ENCODE data around the gene ALDH6A1.

ALDH6A1 gene

DNA sequence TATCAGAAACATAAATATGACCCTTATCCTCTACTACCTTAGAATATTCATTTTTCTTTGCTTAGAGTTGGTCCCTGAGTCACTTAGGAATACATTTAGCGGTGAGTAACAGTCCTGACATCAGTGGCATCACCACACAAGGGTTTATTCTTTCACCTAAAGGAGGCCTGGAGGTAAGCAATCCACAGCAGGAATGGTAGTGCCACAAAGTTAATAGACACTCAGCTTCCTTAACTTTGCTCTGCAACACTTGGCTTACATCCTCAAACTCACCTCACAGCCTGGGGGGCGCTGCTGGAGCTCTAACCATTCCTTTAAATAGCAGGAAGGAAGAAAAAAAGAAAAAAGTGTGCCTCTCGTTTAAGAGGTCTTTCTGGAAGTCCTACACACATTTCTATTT is 36.0 kb downstream of the ALDH6A1 start:
- no peak for DNase-seq

- no peak for DNase-seq
Measured at GRCh38 chr14:74045522-74045921, 38.7 kb downstream of the ALDH6A1 start.

DNA sequence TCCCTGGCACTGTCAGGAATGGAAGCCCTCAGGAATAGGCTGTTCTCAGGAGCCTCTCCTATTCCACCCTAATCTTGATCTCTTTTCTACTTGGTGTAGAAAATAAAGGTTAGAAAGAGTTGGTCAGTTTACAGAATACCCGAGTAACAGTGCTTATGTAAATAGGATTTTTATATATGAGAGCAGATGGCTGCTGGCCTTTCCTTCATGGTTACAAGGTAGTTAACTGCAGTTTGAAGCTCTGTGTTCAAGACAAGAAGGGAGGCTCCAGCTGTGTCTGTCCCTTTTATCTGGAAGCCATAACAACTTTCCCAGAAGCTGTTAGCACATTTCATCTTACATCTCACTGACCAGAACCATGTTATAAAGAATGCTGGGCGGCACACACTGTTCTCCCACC is 42.0 kb downstream of the ALDH6A1 start:
- DNase-seq: no peak

GRCh38 chr14:74038020-74038859 is 46.0 kb downstream of the ALDH6A1 start:
- peak; percentile 44 for DNase-seq

DNA sequence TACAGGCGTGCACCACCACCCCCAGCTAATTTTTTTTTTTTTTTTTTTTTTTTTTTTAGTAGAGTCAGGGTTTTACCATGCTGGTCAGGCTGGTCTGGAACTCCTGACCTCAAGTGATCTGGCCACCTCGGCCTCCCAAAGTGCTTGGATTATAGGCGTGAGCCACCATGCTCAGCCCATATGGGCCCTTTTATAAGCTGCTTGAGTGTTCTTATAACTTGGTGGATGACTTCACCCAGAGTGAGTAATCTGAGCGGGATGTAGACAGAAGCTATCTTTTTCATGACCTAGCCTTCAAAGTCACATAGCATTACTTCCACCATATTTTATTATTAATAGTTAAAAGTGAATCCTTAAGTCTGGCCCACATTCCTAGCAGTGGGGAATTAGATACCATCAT is 48.7 kb downstream of the ALDH6A1 start:
- DNase-seq: no peak

- DNase-seq: no peak
Measured at GRCh38 chr14:74034572-74034971, 49.7 kb downstream of the ALDH6A1 start.

DNA sequence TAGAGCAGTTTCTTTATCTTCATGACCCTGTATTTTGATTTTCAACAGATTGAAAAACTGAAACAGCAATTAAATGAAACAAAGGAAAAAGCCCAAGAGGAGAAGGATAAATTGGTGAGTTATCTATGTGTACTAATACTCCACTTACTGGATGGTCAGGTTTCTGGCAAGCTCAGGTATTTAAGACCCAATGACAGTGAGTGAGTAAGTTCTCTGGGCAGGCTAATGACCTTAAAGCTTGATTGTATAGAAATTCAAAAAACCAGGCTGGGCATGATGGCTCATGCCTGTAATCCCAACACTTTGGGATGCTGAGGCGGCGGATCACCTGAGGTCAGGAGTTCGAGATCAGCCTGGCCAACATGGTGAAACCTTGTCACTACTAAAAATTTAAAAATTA is 55.1 kb downstream of the ALDH6A1 start:
- no peak for DNase-seq

DNA sequence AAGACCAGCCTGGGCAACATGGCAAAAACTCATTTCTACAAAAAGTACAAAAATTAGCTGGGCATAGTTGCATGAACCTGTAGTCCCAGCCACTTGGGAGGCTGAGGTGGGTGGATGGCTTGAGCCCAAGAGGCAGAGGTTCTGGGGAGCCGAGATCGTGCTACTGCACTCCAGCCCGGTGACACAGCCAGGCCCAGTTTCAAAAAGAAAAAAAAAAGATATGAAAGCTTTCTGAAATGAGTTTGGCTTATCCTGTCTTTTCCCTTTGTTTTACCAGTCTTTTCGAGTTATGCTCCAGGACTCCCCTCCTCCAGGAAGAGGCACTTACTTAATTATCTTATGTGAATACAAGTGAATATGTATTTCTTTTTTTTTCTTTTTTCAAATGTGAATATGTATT is 61.9 kb downstream of the ALDH6A1 start:
- no peak for DNase-seq

DNA sequence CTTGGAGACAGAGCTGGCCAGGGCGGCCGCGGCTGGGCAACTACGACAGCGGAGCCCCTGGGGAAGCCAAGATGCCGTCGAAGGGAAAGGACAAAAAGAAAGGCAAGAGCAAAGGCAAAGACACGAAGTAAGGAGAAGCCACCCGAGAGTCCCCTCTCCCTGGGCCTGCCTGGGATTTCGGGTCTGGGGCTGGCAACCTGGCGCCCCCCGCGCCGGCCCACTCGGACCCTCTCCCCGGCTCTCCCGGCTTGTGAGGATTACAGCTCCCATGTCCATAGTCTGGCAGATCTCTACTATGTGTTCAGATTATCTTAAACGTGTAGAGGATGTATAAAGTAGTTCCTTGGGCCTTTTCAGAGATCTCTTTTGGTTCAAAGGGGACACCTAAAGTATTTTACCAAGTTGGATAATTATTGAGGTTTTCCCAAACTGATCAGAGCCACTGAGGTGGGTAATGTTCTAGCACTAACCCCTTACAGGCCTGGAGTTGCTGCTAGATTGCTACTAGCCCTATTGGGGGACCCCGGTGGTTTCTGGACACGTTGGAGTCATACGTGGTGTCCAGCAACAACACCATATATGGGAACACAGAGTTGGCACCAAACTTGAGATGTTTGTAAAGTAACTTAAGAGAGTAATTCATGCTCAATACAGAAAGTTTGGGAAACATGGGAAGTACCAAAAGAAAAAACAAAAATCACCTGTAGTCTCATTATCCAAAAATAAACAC is 64.7 kb downstream of the ALDH6A1 start:
- no peak for DNase-seq

DNA sequence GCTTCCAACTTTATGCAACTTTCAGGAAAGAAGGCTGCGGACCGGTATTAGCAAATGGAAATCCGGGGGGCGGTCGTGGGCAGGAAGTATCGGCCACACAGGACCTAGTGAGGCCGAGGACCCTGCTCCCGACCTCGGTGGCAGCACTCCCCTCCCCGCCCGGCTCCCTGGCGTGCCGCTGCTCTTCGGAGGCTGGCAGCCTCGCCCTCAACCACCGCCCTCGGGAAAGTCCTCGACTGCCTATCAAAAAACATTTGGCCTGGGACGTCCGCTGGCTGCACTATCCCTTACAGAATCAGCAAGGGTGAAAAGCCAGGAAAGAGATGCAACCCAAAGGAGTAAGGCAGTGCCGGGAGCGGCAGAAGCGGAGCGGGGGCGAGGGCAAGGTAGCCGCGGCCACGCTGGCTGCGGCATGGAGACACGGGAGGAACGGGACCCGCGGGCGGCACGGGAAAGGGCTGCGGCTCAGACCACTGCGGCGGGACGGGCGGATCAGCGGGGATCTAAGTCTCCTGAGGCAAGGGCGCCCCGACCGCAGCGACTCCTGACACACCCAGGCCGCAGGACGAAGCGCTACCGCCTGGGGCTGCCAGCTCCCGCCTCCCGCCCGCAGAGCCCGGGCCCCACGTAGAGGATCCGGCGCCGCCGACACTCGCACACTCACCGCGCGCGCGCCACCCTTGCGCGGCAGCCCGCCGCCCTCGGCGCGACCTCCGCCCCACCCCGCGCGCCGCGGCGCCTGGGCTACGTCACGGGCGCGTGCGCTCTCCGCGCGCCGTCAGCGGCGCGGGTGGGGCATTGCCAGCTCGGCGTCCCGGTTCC is 65.5 kb downstream of the ALDH6A1 start, which contains the start of the genes BBOF1 and ENTPD5:
TSS of gene BBOF1 (plus strand) at position 764 of the 822 bp plus-strand sequence. CDS start 130 bp downstream, outside the sequence.
TSS of gene ENTPD5 (minus strand) at position 703 of the 822 bp plus-strand sequence. CDS start 31,186 bp downstream, outside the sequence.
- peak; percentile 79 for DNase-seq

GRCh38 chr14:74018174-74018585 is 66.1 kb downstream of the ALDH6A1 start:
- DNase-seq: peak; percentile 86

- DNase-seq: no peak
Measured at GRCh38 chr14:74015963-74016362, 68.3 kb downstream of the ALDH6A1 start.

GRCh38 chr14:74015176-74015575 is 69.1 kb downstream of the ALDH6A1 start:
- no peak for DNase-seq

DNA sequence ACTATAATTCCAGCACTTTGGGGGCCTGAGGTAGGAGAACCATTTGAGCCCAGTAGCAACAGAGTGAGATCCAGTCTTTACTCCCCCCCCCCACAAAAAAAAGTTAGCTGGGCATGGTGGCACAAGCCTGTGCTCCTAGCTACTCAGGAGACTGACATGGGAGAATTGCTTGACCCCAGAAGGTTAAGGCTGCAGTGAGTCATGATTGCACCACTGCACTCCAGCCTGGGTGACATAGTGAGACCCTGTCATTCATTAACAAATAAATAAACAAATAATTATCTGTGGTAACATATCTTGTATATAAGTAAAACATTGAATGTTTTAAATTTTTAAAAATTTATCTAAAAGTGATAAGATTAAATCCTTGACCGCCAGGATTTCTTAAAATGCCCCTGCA is 70.0 kb downstream of the ALDH6A1 start:
- peak; percentile 15 for DNase-seq

DNA sequence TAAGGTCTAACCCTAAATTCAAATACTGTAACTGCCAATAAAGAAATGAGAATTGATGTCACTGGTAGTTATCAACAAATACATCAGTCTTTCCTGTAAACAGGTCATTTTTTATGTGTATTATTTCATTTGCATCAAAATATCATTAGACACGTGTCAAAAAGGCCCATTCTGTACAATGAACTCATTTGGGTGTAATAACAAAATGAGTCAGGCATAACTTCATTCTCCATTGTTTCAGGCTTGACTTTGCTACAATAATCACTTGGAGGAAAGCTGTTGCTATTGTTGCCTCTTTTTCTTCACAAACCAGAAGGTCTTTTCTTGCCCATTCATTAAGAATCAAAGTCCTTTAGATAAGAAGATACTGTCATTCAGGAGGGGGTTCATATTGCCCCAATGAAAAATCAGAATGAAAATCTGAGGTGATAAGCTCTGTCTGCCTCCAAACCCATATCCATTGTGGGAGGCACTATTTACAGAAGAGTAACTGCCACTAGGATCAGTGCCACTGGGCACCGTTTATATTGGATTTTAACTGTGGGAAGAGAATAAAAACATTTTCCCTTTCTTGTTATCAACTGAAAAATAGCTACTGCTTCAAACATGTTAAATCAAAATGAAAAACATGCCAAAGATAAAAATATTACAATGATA is 75.3 kb downstream of the ALDH6A1 start:
- DNase-seq: no peak

All from kidney glomerular epithelial cell (primary cell).